SK-N-DZ (cell line): ENCODE measurements around the gene ABCA7. TPM values are rescaled to one million over a fixed set of nuclear protein-coding genes. Genes with fewer than 3 reads are reported as not detected.

Experiments
- DNase-seq: peaks from one replicate; pipeline ENCODE4 v3.0.0-alpha.2; 2015; ENCODE audit warnings: low spot score
- polyA plus RNA-seq, 2 experiments: library from polyadenylated mRNA; depleted of rRNA; stranded (reverse); fragments of >200 nt; gene quantifications; 2 replicates each; pipeline ENCODE4 v1.2.3, GENCODE V29; 2014

ABCA7 gene
- polyA plus RNA-seq (2014; cell fraction: cytosol; rRNA removed) = 7.6 and 10.8 TPM in 2 replicates
- 71.2 and 150 TPM in 2 replicates for polyA plus RNA-seq (2014; cell fraction: nucleus; rRNA removed)

- DNase-seq = peak; percentile 97
Observed at GRCh38 chr19:1039646-1040475, at the start of gene ABCA7. Gene ABCA7 (plus strand): TSS chr19:1040107. CDS start chr19:1041362, 1,255 bp downstream.

- DNase-seq = no peak
Observed at GRCh38 chr19:990119-990571, 49.8 kb upstream of the ABCA7 start.

- DNase-seq = no peak
Observed at GRCh38 chr19:990746-991145, 49.2 kb upstream of the ABCA7 start.

- no peak for DNase-seq
Observed at GRCh38 chr19:991174-991931, 48.6 kb upstream of the ABCA7 start.

- DNase-seq = no peak
Observed at GRCh38 chr19:991932-992669, 47.8 kb upstream of the ABCA7 start.

- DNase-seq = no peak
Observed at GRCh38 chr19:992670-993055, 47.2 kb upstream of the ABCA7 start.

GRCh38 chr19:993361-993830, 46.5 kb upstream of the ABCA7 start:
- DNase-seq = no peak

GRCh38 chr19:993831-994393, 46.0 kb upstream of the ABCA7 start:
- DNase-seq = no peak

- DNase-seq = no peak
Observed at GRCh38 chr19:994516-994915, 45.4 kb upstream of the ABCA7 start.

GRCh38 chr19:995051-995827, 44.7 kb upstream of the ABCA7 start:
- no peak for DNase-seq

- DNase-seq = no peak
Observed at GRCh38 chr19:996051-996838, 43.7 kb upstream of the ABCA7 start.

GRCh38 chr19:998064-998463, 41.8 kb upstream of the ABCA7 start:
- no peak for DNase-seq

GRCh38 chr19:999379-999719, 40.6 kb upstream of the ABCA7 start:
- DNase-seq = no peak

- DNase-seq = no peak
Observed at GRCh38 chr19:1000095-1000494, 39.8 kb upstream of the ABCA7 start, which contains the start of gene GRIN3B. Gene GRIN3B (plus strand): TSS chr19:1000419. CDS start chr19:1000438, 19 bp downstream.

GRCh38 chr19:1000591-1001537, 39.0 kb upstream of the ABCA7 start:
- DNase-seq = no peak

- DNase-seq = peak; percentile 65
Observed at GRCh38 chr19:1001538-1002166, 38.3 kb upstream of the ABCA7 start.

GRCh38 chr19:1002600-1002999, 37.3 kb upstream of the ABCA7 start:
- no peak for DNase-seq

GRCh38 chr19:1003283-1003682, 36.6 kb upstream of the ABCA7 start:
- DNase-seq = no peak
